NOMO-1 (cell line): ENCODE results near the gene CCDC40.

ENCODE experiments used
- DNase-seq, 2 experiments: peaks; one replicate each; lab custom pipeline; 2025; ENCODE audit not compliant: unreplicated experiment in 2 of 2; lab: John Stamatoyannopoulos, UW

CCDC40 gene

DNA sequence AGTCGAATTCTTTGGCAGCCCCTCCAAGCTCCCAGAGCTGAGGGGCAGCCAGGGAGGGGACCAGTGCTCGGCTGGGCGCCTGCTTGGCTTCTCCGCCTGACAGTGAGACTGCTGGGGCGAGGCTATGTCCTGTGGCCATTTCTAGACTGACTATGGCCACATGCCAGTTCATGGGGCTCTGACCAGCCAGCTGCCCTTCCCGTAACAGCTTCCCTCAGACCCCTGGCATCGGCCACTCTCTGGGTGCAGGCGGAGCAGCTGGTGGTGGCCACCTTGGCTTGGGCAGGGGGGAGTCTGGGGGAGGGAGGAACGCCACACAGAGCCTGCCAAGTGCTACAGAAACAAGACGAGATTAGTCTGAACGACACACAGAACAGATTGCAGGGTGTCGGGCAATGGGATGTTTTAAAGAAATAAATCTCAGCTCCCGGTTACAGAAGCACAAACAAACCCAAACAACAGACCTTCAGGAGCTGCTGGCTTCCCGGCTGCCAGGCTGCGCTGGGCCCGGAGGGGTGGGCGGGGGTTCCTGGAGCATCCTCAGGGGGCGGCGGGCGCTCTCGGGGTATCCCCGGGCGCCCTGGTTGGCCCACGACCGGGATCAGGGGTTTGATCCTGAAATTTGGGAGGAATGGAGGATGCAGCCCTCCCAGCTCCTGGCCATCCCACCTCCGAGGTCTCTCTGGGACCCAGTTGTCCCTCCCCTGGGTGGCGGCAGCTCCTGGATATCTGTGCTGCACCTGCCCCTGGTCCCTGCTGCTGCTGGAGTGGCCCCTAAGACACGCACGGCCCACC is 35.3 kb upstream of the CCDC40 start:
- DNase-seq, result no peak

GRCh38 chr17:80002070-80002641 is 34.3 kb upstream of the CCDC40 start:
- DNase-seq, result no peak

DNA sequence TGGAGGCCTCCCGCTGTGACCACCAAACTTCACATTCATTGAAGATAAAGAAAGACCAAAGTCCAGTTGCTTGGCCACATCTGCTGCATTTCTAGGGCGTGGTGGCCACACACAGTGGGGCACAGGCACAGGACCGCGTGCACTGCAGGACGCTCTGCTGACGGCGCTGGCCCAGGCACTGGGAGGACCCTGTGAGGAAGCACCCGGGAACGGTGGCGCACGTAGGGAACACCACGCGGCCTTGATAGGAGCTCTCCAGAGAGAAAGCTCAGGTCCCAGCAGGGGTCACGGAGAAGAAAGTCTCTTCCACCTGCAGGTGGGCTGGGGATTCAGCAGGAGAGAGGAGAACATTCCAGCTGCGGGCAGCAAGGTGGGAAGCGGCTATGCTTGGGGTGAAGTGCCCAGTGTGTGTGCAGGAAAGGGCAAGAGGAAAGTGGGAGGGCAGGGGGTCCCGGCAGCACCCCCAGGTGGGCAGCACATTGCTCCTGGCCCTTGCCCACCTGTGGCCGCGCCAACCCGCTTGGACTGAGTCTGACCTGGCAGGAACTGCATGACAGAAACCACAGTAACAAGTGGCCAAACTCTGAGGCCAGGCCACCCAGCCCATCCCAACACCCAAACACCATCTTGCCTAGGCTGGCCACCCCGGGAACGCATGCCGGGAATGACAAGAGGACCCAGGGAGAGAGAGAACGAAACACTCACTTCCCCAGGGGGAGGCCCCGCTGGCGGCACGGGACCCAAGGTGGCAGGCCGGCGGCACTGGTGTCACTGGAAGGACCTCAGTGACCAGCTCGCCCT is 33.6 kb upstream of the CCDC40 start:
- no peak for DNase-seq

DNA sequence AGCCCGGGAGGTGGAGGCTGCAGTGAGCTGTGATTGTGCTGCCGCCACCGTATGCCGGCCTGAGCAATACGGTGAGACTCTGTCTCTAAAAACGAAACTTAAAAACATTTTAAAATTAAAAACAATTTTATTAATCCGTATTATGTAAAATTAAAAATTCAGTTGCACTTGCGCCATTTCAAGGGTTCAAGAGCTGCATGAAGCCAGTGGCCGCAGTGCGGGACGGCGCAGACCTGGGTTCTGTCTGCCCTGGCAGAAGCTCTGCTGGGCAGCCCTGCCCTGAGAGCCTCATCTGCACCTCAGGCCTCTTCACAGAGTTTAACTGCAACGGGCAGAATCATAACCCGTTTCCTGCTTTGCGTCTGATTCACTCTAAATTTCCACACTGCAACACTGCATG is 32.5 kb upstream of the CCDC40 start:
- peak; percentile 36 to 51 for DNase-seq

- DNase-seq, result peak in 1 of 2 experiments; percentile 17
Measured at GRCh38 chr17:80005360-80006338, 30.8 kb upstream of the CCDC40 start.

- no peak for DNase-seq
Measured at GRCh38 chr17:80006339-80006720, 30.1 kb upstream of the CCDC40 start.

DNA sequence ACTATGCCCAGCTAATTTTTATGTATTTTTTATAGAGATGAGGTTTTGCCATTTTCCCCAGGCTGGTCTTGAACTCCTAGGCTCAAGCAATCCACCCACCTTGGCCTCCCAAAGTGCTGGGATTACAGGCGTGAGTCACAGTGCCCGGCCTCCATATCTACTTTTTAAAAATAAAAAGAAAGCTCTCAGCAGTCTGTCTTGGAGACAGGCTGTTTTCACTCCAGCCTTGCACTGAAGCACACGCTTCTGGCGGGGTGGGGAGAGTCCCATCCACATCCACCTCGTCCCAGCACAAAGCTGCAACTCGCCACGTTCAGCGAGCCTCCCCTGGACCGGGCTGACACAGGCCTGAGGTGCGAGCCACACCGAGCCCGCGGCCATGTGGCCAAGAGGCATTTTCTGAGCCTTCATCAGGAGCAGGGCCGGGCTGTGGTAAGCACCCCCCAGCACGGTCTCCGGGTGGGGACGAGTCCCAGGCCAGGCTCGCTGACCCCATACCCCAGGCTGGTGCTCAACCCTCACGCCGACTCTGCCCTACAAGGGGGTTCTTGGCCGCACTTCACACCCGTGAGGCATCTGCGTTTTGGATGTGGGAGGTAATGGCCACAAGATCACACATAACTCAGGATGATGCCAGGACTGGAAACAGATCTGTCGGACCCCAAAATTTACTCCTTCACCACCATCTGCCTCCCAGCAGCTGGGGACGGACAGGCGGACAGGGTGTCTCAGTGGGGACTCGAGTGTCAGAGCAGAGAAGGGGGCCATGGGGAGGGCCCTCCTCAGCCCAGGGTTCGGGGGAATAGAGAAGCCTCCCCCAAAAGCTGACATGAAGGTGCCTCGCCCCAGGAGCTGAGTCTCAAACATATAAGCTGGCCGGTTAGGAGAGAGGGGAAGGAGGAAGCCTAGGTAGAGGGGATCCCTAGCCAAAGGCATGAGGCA is 29.4 kb upstream of the CCDC40 start:
- DNase-seq, result no peak

DNA sequence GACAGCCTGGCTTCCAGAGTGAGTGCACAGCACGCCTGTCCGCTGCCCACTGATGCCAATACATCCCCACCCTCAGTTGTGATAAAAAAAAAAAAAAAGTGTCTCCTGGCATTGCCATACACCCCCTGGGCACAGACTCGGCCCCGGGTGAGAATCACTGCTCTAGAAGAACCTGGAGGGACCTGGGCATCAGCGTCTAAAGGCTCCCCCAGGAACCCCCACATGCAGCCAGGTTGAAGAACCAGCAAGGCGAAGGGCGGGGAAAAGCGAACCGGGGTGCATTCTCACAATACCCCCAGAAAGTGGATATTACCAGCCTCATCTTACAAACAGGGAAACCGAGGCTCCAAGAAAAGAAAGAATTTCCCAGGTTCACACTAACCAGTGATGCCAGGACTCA is 28.5 kb upstream of the CCDC40 start:
- DNase-seq, result no peak

GRCh38 chr17:80008383-80008840 is 28.0 kb upstream of the CCDC40 start:
- DNase-seq, result peak; percentile 31 to 39

- DNase-seq, result no peak
Measured at GRCh38 chr17:80008848-80009247, 27.6 kb upstream of the CCDC40 start.

DNA sequence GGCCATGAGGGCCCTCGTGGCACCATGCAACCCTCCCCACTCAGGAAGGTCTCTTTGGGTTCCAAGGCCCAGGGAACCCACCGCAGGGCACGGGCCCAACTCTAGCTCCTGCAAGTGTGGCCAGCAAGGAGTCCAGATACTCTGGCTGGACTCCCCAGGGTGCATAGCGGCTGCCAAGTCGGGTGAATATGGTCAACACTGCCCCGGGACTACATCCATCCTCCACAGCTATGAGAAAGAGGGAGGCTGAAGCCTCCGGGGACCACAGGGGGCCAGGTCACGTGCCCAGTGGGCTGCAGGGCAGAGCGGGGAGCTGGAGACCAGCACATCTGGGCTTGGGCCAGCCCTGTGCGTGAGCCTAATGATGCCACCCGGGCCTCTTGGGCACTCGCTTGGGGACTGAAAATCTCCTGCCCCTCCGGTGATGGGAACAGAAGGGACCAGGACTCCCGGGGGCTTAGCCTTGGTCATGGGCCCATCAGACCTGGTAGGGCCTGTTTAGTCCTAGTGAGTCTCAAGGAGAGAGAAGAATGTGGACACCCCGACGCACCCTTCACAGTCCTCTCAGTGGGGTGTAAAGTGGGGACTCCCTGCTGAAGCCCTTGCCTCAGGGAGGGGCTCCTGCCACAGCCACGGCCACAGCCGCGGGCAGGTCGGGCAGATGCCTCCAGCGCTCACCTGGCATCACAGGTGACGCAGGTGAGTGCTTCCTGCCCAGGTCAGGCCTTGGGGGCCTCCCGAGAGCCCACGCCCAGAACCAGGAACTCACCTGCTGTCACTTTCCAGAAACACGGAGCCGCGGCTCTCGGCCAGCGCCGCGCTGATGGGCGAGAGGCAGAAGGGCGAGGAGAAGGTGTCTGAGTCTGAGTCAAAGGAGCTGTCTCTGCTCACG is 26.8 kb upstream of the CCDC40 start:
- no peak for DNase-seq

- no peak for DNase-seq
Measured at GRCh38 chr17:80010283-80010858, 26.1 kb upstream of the CCDC40 start.

- no peak for DNase-seq
Measured at GRCh38 chr17:80011989-80012555, 24.4 kb upstream of the CCDC40 start.

GRCh38 chr17:80012765-80013741 is 23.4 kb upstream of the CCDC40 start:
- DNase-seq, result no peak

DNA sequence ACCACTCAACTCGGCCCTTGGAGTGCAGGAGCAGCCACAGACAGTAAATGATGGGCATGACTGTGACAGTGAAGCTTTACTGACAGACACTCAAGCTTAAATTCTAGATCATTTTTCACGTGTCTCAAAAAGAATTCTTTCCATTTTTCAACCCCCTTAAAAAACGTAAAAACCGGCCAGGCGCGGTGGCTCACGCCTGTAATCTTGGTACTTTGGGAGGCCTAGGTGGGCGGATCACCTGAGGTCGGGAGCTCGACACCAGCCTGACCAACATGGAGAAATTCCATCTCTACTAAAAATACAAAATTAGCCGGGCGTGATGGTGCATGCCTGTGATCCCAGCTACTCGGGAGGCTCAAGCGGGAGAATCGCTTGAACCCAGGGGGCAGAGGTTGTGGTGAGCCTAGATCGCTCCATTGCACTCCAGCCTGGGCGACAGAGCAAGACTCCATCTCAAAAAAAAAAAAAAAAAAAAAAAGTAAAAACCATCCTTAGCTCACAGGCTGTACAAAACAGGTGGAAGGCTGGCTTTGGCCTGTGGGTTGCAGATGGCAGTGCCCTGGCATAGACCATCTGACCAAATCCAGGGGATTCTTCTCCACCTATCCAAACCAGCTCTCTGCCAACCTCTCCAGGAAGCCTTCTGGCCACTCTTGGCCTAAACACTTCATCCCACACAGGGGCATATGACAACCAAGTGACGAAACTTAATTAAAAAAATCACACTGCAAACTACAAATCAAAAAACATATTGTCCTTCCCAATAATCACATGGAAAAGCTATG is 19.0 kb upstream of the CCDC40 start:
- DNase-seq, result no peak
